GM19193 (cell line): ENCODE results near the gene FOXP1.

Experiments used
- POLR2A ChIP-seq: IDR thresholded peaks from 4 replicates; pipeline ENCODE4 v1.6.1; 2011; ENCODE audit not compliant: insufficient read depth, insufficient read length; ENCODE audit errors: extremely low read depth

FOXP1 gene

GRCh38 chr3:71202848-71203533 lies 380.5 kb downstream of the FOXP1 start:
- no peak for TF ChIP-seq POLR2A

DNA sequence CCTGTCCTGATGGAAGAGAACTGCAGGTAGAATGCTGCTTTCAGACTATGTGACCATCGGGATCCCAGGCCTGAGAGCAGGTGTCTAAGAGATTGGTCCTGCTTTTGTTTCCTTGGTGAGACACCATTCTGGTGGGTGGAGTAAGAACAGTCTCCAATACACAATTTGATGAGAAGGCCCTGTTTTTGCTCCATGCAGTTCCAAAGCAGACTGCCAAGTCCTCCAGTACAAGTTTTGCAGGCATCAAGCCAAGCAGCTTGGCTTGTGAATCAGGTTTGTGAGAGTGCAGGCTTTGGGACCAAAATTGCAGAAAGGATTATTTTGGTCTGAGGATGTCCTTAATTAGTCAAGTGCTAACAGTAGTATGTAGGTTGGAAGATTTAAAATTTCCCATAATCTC lies 381.6 kb downstream of the FOXP1 start:
- TF ChIP-seq POLR2A = no peak

DNA sequence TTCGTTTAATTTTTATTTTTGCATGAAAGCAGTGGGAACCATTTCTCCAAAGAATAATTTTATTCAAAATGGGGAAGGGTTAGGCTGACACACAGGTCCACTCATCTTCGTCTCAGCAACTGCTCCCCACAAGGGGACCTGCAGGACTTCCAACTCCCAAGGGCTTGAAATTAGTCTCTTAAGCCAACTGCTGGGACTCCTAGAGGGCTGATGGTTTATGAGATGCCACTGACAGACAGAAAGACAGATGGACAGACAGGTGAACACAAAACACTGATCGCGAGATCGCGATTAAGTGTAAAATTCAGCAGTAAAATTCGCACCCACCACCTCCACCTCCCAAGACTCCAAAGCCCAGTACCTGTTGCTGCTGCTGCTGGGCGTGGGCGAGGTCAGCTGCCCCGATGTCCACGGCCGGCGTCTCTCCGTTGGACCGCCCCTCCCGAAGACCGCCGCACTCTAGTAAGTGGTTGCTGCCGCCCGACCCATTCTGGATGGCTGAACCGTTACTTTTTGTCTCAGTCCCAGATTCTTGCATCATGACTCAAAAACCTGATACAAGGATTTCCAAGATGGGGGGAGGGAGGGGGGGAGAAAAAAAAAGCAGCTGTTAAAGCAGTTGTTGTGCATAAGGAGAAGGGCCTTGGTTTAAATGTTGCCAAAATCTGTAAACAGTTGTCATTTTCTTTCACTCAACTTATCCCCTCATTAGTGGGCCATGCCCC lies 385.5 kb downstream of the FOXP1 start:
- no peak for TF ChIP-seq POLR2A

DNA sequence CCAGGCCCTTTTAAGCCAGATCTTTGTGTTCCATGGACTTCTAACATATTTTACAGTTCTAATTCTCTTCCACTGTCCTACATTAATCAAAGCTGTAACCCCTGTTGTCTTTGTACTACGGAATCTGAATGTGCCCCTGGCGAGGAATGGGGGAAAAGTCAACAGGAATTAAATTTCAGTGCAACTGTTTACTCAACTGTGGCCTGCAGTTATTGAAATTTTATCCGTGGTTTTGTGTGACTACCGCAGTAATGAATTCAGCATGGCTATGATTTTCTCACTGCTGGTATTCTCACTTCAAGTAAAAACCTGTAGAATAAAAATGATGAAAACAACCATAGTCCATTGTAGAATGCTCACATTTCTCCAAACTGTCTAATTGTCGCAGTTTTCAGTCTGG lies 388.0 kb downstream of the FOXP1 start:
- TF ChIP-seq POLR2A = no peak

GRCh38 chr3:71194785-71195184 lies 388.7 kb downstream of the FOXP1 start:
- TF ChIP-seq POLR2A = no peak

- no peak for TF ChIP-seq POLR2A
Measured at GRCh38 chr3:71191031-71191482, 392.5 kb downstream of the FOXP1 start.

DNA sequence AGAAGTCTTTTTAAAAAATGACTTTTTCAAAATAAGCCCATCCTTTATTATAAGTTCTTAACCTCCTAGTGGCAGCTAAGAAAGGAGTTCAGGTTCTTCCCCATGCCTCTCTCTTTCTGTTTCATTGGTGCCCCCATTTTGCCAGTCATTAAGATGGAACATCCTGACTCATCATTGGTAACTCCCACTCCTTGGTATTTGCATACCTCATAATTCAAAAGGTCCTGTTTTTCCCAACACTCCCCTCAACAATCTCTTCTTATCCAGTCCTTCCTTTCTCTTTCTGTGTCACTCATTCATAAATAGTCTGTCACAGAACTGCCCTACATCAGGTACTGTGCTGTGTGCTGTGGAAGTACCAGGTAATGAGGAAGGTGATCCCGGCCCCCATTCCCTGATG lies 394.0 kb downstream of the FOXP1 start:
- TF ChIP-seq POLR2A = no peak

DNA sequence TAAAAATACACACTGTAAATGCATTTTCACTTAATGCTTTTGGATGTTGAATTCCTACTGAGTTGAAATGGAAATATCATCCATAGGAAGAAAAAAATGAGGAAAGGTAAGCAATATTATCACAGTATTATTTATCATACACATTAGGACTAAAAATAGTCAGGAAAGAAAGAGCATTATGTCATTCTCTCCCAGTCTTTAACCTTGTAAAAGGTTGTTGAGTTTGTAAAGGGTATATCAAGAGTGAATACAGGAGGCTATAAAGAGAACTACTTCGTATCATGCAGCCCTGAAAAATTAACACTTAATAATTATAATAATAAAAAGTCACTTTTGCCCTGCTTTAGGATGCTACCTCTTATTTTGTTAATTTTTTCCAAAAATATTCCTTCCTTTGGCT lies 395.8 kb downstream of the FOXP1 start:
- no peak for TF ChIP-seq POLR2A

- no peak for TF ChIP-seq POLR2A
Measured at GRCh38 chr3:71186801-71187200, 396.7 kb downstream of the FOXP1 start.

DNA sequence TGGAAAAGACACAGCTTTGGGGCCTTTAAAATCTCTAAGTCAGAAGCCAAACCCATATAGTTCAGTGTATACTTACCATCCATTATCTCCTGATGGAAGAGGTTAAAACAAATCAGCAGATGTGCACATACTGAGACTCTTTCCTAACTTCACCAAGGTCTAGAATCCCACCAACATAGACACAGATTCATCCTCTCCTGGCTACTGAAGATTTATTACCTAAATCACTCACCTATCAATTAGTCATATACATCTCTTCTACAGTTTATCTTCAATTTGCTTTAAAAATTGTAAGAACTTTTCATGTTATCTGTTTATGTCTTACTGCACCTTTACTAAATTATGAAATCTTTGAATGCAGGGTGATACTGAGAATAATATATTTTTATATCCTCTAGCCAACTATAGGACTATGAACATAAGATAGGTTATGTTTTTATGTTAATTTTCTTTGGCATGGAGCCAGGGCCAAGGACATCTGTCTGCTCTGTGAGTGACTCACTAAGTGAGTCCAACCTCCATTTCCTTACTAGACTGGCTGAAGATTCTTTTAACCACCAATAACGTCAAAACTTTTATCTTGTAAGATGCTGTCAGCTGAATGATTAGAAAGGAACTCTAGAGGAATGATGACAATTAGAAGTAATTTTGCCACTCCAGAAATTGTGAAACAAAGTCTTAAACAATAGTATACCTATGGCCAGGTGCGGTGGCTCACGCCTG lies 397.6 kb downstream of the FOXP1 start:
- TF ChIP-seq POLR2A = no peak

DNA sequence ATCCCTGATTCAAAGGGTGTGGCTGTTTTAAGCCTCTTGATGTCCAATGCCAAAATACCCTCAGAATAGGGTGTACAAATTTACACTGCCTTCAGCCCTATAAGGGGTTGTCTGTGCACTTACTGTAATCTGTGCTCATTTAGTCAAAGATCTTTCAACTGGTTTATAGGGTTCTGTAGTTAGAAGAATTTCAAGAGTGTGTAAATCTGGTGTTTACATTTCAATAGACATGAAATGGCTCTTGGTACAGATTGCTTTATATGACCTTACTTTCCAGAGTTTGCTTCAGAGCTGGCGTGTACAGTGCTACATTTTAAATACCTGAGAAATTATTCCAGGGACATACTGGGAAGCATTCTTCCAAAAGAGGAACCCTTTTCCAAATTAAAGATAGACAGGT lies 399.3 kb downstream of the FOXP1 start:
- no peak for TF ChIP-seq POLR2A

GRCh38 chr3:71183549-71183948 lies 400.0 kb downstream of the FOXP1 start:
- TF ChIP-seq POLR2A = no peak

GRCh38 chr3:71180524-71180923 lies 403.0 kb downstream of the FOXP1 start:
- TF ChIP-seq POLR2A = no peak

DNA sequence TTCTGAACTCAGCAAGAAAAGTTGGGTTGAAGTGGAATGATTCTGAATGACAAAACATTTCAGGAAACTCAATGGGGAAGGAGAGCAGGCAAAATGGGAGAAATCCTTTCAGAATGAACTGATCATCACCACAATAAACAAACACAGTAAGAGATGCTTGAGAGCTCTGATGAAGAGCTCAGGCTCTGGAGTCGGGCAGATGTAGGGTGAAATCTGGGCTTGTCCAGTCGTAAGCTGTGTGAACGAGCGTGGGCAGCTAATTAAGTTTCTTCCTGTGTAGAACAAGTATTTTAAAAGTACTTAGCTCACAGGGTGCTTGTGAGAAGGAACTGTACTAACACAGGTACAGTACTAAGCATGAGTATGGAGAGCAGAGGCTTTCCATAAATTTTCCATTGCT lies 406.2 kb downstream of the FOXP1 start:
- TF ChIP-seq POLR2A = no peak

DNA sequence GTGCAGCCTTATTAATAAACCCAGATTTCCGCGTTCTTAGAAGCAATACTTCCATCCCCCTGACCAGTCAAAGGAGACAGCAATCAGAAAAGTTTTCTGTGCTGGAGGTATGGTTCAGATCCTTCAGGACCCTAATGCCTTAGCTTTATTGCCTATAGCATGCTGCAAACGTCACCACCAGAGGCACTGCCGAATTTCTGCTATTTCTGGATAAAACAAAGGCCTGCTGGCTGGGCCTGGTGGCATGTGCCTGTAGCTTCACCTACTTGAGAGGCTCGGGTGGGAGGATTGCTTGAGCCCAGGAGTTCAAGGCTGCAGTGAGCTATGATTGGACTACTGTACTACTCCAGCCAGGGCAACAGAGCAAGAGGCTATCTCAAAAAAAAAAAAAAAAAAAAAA lies 407.2 kb downstream of the FOXP1 start:
- no peak for TF ChIP-seq POLR2A
